H7 (cell line): Measurements from ENCODE around the gene RNF213. TPM values are rescaled to one million over a fixed set of nuclear protein-coding genes. Genes with fewer than 3 reads are reported as not detected.

ENCODE experiments used
- DNase-seq: peaks from one replicate; pipeline ENCODE4 v3.0.0; 2012
- H3K27me3 ChIP-seq: 2 replicates; pipeline ENCODE4 v1.6.0; 2011; ENCODE audit warnings: mild to moderate bottlenecking, low read length; ENCODE audit not compliant: control insufficient read depth, insufficient read depth
- H3K36me3 ChIP-seq: replicated peaks from 2 replicates; pipeline ENCODE4 v1.5.1; 2011; ENCODE audit warnings: low read length; ENCODE audit not compliant: control insufficient read depth, insufficient read depth
- H3K4me3 ChIP-seq: 2 replicates; pipeline ENCODE4 v1.5.1; 2011; ENCODE audit warnings: low read depth, mild to moderate bottlenecking, control low read depth, low read length, moderate library complexity; ENCODE audit not compliant: insufficient read depth
- total RNA-seq: library from RNA; depleted of rRNA; stranded (reverse); fragments of >200 nt; shearing (Covaris generic); gene quantifications from 2 replicates; pipeline ENCODE4 v1.2.3, GENCODE V29; 2014

Gene RNF213
- total RNA-seq, 1 experiment from 2014 or later: 29.4 TPM

DNA sequence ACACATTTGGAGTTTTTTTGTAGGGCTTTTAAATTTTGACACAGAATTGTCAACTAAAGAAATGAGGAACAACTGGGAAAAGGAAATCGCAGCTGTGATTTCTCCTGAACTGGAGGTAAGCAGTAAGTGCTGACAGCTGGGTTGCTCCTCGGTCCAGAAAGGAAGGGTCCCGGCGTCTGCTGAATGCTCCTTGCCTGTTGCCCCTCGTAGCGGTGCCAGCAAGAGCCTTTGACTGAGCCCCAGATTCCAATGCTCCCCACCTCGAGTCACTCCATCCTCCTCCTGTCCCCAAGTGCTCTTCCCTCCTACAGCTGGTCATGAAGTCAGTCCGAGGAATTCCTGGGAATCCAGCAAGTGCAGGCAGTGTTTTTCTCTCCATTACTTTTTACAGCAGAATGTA, 122.3 kb downstream of the RNF213 start:
- H3K27me3 ChIP-seq: no peaks in the 10 kb centered on the region
- no peak overlapping the region for H3K4me3 ChIP-seq
- no peak for DNase-seq
- H3K36me3 ChIP-seq: peaks cover 30% of the 10 kb centered on the region

DNA sequence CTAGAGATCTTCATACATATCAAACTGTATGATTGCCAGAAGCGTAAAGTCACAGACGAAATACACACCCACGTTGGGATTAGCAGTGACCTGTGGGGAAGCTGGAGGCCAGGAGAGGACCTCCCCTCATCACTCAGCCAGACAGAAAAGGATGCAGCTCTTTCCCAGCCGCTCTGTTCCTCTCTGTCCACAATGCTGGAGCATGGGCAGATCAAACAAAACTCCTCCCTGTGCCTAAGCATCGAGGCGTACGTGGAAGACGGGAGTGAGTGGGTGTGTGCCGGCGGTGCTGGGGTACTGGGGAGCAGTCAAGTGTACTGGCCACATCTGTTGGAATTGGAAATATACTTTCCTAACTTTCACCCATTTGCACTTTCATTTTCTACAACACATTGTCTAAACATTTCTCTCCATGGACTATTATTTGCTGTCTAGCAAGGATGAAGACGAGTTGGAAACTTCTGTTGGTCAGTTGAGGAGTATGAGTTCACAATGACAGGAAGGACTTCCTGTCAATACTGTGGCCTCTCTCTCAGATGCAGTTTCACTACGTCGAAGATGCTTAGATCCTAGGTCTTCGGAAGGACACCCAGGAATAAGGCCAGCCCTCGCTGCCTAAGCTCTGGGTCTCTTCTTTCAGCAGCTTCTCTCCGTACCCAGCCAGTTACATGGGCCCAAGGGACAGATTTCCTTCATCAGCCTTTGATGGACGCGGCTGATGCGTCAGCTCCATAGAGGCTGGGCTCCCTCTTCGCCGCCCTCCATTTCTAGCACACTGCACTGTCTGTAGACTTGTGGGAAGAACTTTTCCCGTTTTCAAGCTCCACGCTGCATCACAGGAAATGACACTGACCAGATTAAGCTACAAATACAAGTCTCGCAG, 123.7 kb downstream of the RNF213 start:
- no peak overlapping the region for H3K4me3 ChIP-seq
- no peaks in the 10 kb centered on the region for H3K27me3 ChIP-seq
- no peak for DNase-seq
- peaks cover 34% of the 10 kb centered on the region for H3K36me3 ChIP-seq

DNA sequence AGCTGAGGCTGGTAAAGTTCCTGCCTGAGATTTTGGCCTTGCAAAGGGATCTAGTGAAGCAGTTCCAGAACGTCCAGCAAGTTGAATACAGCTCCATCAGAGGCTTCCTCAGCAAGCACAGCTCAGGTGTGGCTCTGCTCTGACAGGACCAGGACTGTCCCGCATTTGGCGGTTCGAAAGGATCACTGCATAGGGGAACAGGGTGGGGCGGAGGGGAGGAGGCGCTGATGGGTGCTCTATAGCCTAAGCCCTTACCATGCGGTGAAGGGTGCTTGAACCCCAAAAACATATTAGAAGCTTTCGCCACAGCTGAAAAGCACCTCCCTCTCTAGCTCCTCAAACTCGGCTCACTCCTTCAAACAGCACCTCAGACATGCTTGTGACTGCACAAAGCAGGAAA, 124.4 kb downstream of the RNF213 start:
- Histone ChIP-seq H3K27me3 (no peaks in the 10 kb centered on the region), H3K4me3 (no peak overlapping the region), H3K36me3 (peaks cover 39% of the 10 kb centered on the region)
- DNase-seq: no peak

DNA sequence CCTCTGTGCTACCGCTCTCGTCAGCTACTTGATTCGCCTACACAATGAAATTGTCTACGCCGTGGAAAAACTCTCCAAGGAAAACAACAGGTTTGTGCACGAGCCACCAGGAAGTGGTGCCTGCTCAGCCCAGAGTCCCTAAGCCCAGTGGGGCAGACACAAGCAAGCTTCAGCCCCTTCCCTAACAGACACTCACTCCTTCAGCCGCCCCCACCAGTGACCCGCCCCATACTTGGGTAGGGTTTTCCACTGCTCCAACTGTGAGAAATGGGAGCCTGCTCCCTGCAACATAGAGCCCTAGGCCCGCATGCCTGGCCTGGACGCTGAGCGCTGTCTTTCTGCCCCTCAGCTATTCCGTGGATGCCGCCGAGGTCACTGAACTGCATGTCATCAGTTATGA, 125.7 kb downstream of the RNF213 start:
- Histone ChIP-seq H3K27me3 (no peaks in the 10 kb centered on the region), H3K36me3 (peaks cover 32% of the 10 kb centered on the region), H3K4me3 (no peak overlapping the region)
- DNase-seq: no peak

DNA sequence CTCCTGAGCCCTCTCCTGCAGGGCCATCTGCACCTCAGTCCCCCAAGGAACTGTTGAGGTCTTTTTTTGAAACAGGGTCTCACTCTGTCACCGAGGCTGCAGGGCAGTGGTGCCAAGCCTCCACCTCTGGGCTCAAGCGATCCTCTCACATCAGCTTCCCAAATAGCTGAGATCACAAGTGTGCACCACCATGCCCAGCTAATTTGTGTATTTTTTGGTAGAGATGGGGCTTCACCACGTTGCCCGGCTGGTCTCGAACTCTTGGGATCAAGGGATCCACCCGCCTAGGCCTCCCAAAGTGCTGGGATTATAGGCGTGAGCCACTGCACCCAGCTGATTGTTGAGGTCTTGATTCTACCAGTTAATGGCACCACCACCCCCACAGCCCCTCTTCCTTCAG, 126.4 kb downstream of the RNF213 start:
- Histone ChIP-seq H3K27me3 (no peaks in the 10 kb centered on the region), H3K36me3 (peaks cover 28% of the 10 kb centered on the region), H3K4me3 (no peak overlapping the region)
- DNase-seq: no peak

GRCh38 chr17:80388175-80388574, 127.5 kb downstream of the RNF213 start:
- no peak overlapping the region for H3K4me3 ChIP-seq
- DNase-seq: peak; percentile 52
- no peaks in the 10 kb centered on the region for H3K27me3 ChIP-seq
- peaks cover 27% of the 10 kb centered on the region for H3K36me3 ChIP-seq

- peak; percentile 2 for DNase-seq
- H3K36me3 ChIP-seq: peaks cover 29% of the 10 kb centered on the region
- H3K27me3 ChIP-seq: no peaks in the 10 kb centered on the region
- no peak overlapping the region for H3K4me3 ChIP-seq
These were observed 127.9 kb downstream of the RNF213 start for GRCh38 chr17:80388601-80389000.

DNA sequence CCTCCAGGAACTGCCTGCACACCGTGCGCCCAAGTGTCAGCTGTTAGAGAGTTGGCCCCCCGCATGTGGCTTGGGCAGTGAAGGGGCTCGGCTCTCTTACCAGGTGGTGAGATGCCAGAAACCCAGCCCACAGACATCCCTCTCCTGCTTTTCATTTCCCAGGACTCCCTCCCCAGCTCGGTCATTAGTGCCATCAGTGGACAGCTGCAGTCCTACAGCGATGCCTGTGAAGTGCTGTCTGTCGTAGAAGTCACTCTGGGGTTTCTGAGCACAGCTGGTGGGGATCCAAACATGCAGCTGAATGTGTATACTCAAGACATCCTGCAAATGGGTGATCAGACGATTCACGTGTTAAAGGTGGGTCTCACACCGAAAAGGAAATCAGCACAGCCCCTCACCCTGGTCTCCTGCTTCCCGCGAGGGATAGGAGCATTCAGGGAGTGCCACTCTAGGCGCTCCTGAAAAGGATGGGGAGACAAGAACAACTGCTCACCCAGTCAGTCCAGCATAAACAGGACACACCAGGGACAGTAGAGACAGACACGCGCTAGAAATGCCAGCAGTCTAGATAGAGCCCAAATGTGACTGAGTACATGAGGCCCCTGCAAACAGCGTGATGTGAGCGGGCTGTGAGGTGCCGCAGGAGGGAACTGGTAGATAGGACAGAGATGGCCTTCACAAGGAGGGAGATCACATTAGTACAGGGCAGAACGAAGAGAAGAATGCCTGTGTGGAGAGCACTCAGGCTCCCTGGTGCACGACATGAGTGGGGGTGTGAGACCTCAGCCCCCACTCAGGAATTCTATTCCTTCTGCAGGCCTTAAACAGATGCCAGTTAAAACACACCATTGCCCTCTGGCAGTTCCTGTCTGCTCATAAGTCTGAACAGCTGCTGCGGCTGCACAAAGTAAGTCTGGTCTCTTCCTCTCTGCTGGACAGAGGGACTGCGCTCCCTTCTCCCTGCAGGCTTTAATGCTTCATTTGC, 128.7 kb downstream of the RNF213 start:
- H3K4me3 ChIP-seq: no peak overlapping the region
- H3K36me3 ChIP-seq: peaks cover 25% of the 10 kb centered on the region
- DNase-seq: peak; percentile 7
- H3K27me3 ChIP-seq: no peaks in the 10 kb centered on the region

DNA sequence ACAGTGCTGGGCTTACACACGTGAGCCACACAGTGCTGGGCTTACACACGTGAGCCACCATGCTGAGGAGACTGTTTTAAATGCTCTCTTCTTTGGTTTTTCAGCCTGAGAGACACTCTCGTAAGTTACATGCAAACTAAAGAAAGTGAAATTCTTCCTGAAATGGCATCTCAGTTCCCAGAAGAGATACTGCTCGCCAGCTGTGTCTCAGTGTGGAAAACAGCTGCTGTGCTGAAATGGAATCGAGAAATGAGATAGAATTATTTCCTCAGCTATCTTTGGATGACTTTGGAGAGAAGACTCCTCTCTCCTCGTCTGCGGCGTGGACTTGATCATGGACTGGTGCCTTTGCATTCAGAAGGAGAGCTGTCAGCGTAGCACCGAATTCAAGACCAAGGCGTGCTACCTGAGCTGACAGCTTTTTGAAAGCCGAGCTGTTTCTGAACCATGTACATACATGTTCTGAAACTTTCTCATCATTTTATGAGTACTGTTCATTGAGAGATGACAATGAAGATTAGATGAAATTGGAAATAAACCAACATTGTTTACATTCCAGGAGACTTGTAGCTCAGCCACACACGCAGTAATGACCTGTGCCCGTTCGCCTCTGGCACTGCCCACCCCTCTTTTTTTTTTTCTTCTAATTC, 132.7 kb downstream of the RNF213 start:
- DNase-seq: peak; percentile 1

DNA sequence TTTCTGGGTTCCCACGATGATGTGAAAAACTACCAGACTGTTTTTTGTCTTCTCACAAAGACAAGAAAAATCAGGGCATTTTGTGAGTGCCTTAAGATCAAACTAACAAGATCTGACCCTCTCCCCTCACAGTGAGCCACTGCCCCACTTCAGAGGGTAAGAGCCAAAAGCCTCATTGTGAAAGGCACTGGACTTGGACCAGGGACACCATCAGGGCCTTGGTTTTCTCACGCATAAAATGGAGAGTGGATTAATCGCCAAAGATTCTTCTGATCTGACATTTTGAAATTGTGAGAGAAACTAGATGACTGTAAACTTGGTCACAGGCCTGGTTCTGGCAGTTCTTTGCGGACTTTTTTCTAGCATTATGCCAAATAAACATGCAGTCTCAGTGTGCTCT, 133.3 kb downstream of the RNF213 start:
- H3K27me3 ChIP-seq: no peaks in the 10 kb centered on the region
- H3K4me3 ChIP-seq: no peak overlapping the region
- no peak for DNase-seq
- peaks cover 15% of the 10 kb centered on the region for H3K36me3 ChIP-seq

More for the DNA sequence above, 132.7 kb downstream of the RNF213 start:
- H3K36me3 ChIP-seq: peaks cover 18% of the 10 kb centered on the region
- no peaks in the 10 kb centered on the region for H3K27me3 ChIP-seq
- no peak overlapping the region for H3K4me3 ChIP-seq

DNA sequence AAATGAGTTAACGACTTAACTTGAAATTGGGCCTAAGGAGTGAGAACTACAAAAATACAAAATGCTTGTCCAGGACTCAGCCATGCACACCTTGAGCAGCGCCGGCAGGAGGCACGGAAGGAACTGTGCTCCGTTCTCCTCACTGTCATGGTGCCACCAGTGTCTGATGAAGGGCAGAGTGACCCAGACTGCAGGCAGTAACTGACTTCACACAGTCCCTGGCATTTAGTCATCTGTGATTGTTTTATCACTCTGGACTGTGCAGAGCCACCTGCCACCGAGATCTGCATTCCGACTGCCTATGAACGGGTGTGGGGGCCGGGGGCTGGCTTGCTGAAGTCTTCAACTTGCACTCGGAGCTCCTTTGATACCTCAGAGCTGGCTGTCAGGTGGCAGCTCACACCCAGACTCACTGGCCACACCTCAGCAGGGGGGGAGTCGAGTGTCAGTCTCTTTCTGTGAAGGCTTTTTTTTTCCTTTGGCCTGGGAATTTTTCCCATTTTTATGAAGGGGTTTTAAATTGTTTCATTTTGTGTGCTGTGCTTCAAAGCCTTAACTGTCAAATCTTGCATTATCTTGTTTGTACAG, 134.1 kb downstream of the RNF213 start:
- peaks cover 8% of the 10 kb centered on the region for H3K36me3 ChIP-seq
- H3K27me3 ChIP-seq: no peaks in the 10 kb centered on the region
- no peak overlapping the region for H3K4me3 ChIP-seq
- DNase-seq: peak; percentile 36

DNA sequence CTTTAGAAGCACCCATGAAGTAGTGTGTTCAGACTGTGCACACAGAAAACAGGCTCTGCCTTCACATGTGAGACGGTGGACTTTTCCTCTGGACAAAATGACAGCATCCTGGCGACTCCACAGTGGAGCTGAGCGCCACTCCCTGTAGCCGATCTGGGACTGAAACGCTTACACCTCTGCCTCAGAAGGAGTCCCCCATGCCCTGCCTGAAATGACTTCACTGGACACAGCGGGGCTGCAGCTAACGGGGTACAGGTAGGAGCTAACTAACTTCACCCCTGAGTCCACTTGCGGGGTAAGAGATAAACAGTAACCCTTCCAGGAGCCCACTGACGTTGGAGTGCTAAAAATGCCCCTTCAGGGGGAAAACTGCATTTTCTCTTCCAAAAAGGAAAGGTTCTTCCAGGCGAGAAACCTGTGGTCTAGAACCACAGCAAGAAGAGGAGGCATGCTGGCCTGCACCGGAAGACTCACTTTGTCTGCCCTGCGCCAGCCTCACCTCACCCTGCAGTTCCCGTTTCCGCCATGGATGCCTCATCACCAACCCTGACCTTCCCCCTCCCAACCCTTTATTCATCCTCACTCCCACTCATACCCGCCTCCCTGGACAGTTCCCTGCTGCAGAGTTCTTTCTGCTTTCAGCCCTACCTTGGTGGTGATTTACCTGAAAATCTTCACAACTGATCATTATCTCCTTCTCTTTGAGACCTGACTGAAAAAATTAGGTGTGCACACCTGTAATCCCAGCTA, 134.9 kb downstream of the RNF213 start:
- Histone ChIP-seq H3K27me3 (no peaks in the 10 kb centered on the region; the same call in 1 of the 2 replicates), H3K36me3 (peaks cover 5% of the 10 kb centered on the region), H3K4me3 (no peak overlapping the region)
- DNase-seq: peak; percentile 73

- Histone ChIP-seq H3K36me3 (peaks cover 5% of the 10 kb centered on the region), H3K27me3 (no peaks in the 10 kb centered on the region; the same call in 1 of the 2 replicates), H3K4me3 (no peak overlapping the region)
- DNase-seq: peak; percentile 33
These were observed 135.7 kb downstream of the RNF213 start for GRCh38 chr17:80396157-80397033.
